H1 (cell line): ENCODE results near the gene ABCC11. TPM values are rescaled to one million over a fixed set of nuclear protein-coding genes. Genes with fewer than 3 reads are reported as not detected.

Experiments used
- CTCF ChIA-PET: fragments of 300-600 bp; sonication (Branson Sonifier 250); formaldehyde crosslinking; loops from one replicate; lab custom pipeline; 2021; ENCODE audit not compliant: partially characterized antibody; lab: Charles Lee
- POLR2A ChIA-PET: fragments of 300-600 bp; sonication (Branson Sonifier 250); formaldehyde crosslinking; loops from one replicate; lab custom pipeline; 2021; ENCODE audit warnings: inconsistent platforms; ENCODE audit not compliant: partially characterized antibody; lab: Charles Lee
- DNase-seq, 2 experiments: peaks; one replicate each; pipeline versions ENCODE4 v3.0.0 to v3.0.0-alpha.2; 2010 to 2022; ENCODE audit warnings: low spot score in 2 of 2, low read depth in 1 of 2, mixed read lengths in 1 of 2
- FAIRE-seq: peaks from 2 replicates; lab custom pipeline; 2011; peaks lifted over from hg19 to GRCh38; lab: Jason Lieb, UNC
- H2AFZ ChIP-seq: 2 replicates; pipeline ENCODE4 v1.8.1; 2012; ENCODE audit warnings: low read length, inconsistent platforms
- H2AK5ac ChIP-seq: 2 replicates; pipeline ENCODE4 v1.6.1; 2013; ENCODE audit warnings: low read depth, low read length
- H2BK120ac ChIP-seq: replicated peaks from 2 replicates; pipeline ENCODE3; 2013; ENCODE audit warnings: low read depth, low read length, inconsistent platforms
- H2BK12ac ChIP-seq: 2 replicates; pipeline ENCODE4 v1.6.1; 2013; ENCODE audit warnings: low read depth, low read length
- H2BK15ac ChIP-seq: 2 replicates; pipeline ENCODE4 v1.6.1; 2013; ENCODE audit warnings: low read length
- H2BK20ac ChIP-seq: 2 replicates; pipeline ENCODE4 v1.6.1; 2013; ENCODE audit warnings: low read length
- H2BK5ac ChIP-seq: 2 replicates; pipeline ENCODE4 v1.6.1; 2013; ENCODE audit warnings: low read depth, low read length
- H3K14ac ChIP-seq: 2 replicates; pipeline ENCODE4 v1.6.1; 2013; ENCODE audit warnings: inconsistent platforms; ENCODE audit not compliant: insufficient read length
- H3K18ac ChIP-seq: 2 replicates; pipeline ENCODE4 v1.6.1; 2013; ENCODE audit warnings: low read length; ENCODE audit errors: extremely low read depth
- H3K23ac ChIP-seq: 2 replicates; pipeline ENCODE4 v1.6.1; 2013; ENCODE audit warnings: inconsistent platforms; ENCODE audit not compliant: insufficient read length
- H3K23me2 ChIP-seq: 2 replicates; pipeline ENCODE4 v1.6.1; 2013; ENCODE audit warnings: low read depth, low read length
- H3K27ac ChIP-seq: 2 replicates; pipeline ENCODE4 v1.6.1; 2011; ENCODE audit warnings: low read depth, low read length, inconsistent platforms
- H3K27me3 ChIP-seq, 4 experiments: replicated peaks in 1 of 4; 1 replicate in 1 of 4; 2 replicates in 3 of 4; pipeline versions ENCODE4 v1.6.1 to v1.8.1; 2011 to 2013; ENCODE audit warnings: low read length in 3 of 4, mild to moderate bottlenecking in 3 of 4, inconsistent platforms in 2 of 4, mixed read lengths in 2 of 4, moderate library complexity in 1 of 4; ENCODE audit not compliant: control insufficient read depth in 3 of 4, insufficient read depth in 3 of 4; ENCODE audit errors: extremely low read depth in 1 of 4
- H3K36me3 ChIP-seq, 4 experiments: 2 replicates each; pipeline versions ENCODE4 v1.6.1 to v1.8.1; 2011 to 2013; ENCODE audit warnings: mild to moderate bottlenecking in 4 of 4, low read length in 3 of 4, moderate library complexity in 2 of 4, control low read depth in 1 of 4, inconsistent platforms in 1 of 4; ENCODE audit not compliant: insufficient read depth in 4 of 4, control insufficient read depth in 2 of 4
- H3K4ac ChIP-seq: replicated peaks from 2 replicates; pipeline ENCODE3; 2013; ENCODE audit warnings: low read length, low read depth, mixed read lengths, inconsistent platforms; ENCODE audit not compliant: insufficient read length
- H3K4me1 ChIP-seq, 4 experiments: replicated peaks in 1 of 4; 1 replicate in 1 of 4; 2 replicates in 3 of 4; pipeline versions ENCODE4 v1.6.1 to v1.8.1; 2011 to 2013; ENCODE audit warnings: low read length in 3 of 4, inconsistent platforms in 2 of 4, mixed read lengths in 1 of 4; ENCODE audit not compliant: insufficient read depth in 4 of 4, control insufficient read depth in 3 of 4
- H3K4me2 ChIP-seq, 2 experiments: 2 replicates each; pipeline versions ENCODE4 v1.6.1 to v1.8.1; 2011 to 2013; ENCODE audit warnings: low read depth in 2 of 2, low read length in 2 of 2, control low read depth in 1 of 2, inconsistent platforms in 1 of 2, mild to moderate bottlenecking in 1 of 2; ENCODE audit not compliant: insufficient read depth in 1 of 2
- H3K4me3 ChIP-seq, 4 experiments: fragments of 200-600, 300-600 bp in 1 of 4; sonication (generic), shearing (Covaris generic), sonication (Bioruptor Twin) in 1 of 4; 2 replicates each; pipeline versions ENCODE4 v1.5.1 to v1.8.1; 2011 to 2016; ENCODE audit warnings: low read length in 4 of 4, low read depth in 3 of 4, control low read depth in 2 of 4, inconsistent platforms in 2 of 4, mild to moderate bottlenecking in 2 of 4, mixed read lengths in 1 of 4, moderate library complexity in 1 of 4; ENCODE audit not compliant: insufficient read depth in 2 of 4; ENCODE audit errors: extremely low read depth in 1 of 4
- H3K56ac ChIP-seq: replicated peaks from 2 replicates; pipeline ENCODE3; 2013; ENCODE audit warnings: low read depth, mild to moderate bottlenecking, mixed read lengths, low read length, inconsistent platforms; ENCODE audit not compliant: insufficient read length
- H3K79me1 ChIP-seq: 2 replicates; pipeline ENCODE4 v1.6.1; 2013; ENCODE audit warnings: low read depth, low read length, control low read depth
- H3K79me2 ChIP-seq, 2 experiments: 2 replicates each; pipeline versions ENCODE4 v1.6.1 to v1.8.1; 2012 to 2013; ENCODE audit warnings: low read length in 2 of 2, mild to moderate bottlenecking in 2 of 2, inconsistent platforms in 1 of 2; ENCODE audit not compliant: insufficient read depth in 2 of 2, control insufficient read depth in 1 of 2
- H3K9ac ChIP-seq, 4 experiments: replicated peaks in 1 of 4; 1 replicate in 1 of 4; 2 replicates in 3 of 4; pipeline versions ENCODE4 v1.6.1 to v1.8.1; 2011 to 2013; ENCODE audit warnings: low read depth in 3 of 4, low read length in 3 of 4, control low read depth in 2 of 4, mild to moderate bottlenecking in 2 of 4, moderate library complexity in 2 of 4, inconsistent platforms in 1 of 4; ENCODE audit errors: extremely low read depth in 1 of 4
- H3K9me3 ChIP-seq, 2 experiments: 2 replicates each; pipeline versions ENCODE4 v1.6.1 to v1.8.1; 2012 to 2013; ENCODE audit warnings: mild to moderate bottlenecking in 2 of 2, moderate library complexity in 2 of 2, control low read depth in 1 of 2, inconsistent platforms in 1 of 2, low read depth in 1 of 2, low read length in 1 of 2, mixed read lengths in 1 of 2; ENCODE audit not compliant: insufficient read depth in 2 of 2
- H4K20me1 ChIP-seq, 2 experiments: replicated peaks in 1 of 2; 2 replicates each; pipeline versions ENCODE3 to v1.8.1; 2011 to 2013; ENCODE audit warnings: inconsistent platforms in 2 of 2, low read length in 2 of 2, mild to moderate bottlenecking in 1 of 2; ENCODE audit not compliant: insufficient read depth in 2 of 2, control insufficient read depth in 1 of 2
- H4K5ac ChIP-seq: 2 replicates; pipeline ENCODE4 v1.6.1; 2013; ENCODE audit warnings: low read length, low read depth, mixed read lengths, inconsistent platforms; ENCODE audit not compliant: insufficient read length
- H4K8ac ChIP-seq: 2 replicates; pipeline ENCODE4 v1.8.0; 2013; ENCODE audit warnings: mild to moderate bottlenecking, moderate library complexity, low read length, inconsistent platforms; ENCODE audit not compliant: insufficient read depth; ENCODE audit errors: extremely low read depth
- H4K91ac ChIP-seq: replicated peaks from 2 replicates; pipeline ENCODE3; 2013; ENCODE audit warnings: low read length, mixed read lengths, inconsistent platforms; ENCODE audit not compliant: insufficient read length
- SRF ChIP-seq: IDR thresholded peaks from 2 replicates; pipeline ENCODE4 v1.6.1; 2011; ENCODE audit warnings: mild to moderate bottlenecking, low read depth, low read length, moderate library complexity
- TCF12 ChIP-seq: IDR thresholded peaks from 2 replicates; pipeline ENCODE4 v1.6.1; 2011; ENCODE audit warnings: low read depth, mild to moderate bottlenecking, low read length
- WGBS, 2 experiments: shearing (Covaris generic) in 1 of 2; methylation state at CpG; one replicate each; pipeline versions ENCODE4 v1.1.6 to v1.1.7; 2013 to 2015; ENCODE audit warnings: low lambda C conversion rate in 2 of 2, mixed read lengths in 2 of 2, inconsistent platforms in 1 of 2, low coverage in 1 of 2, missing lambda C conversion rate in 1 of 2; ENCODE audit not compliant: insufficient replicate concordance in 2 of 2, insufficient coverage in 1 of 2, insufficient read length in 1 of 2; ENCODE audit errors: extremely low coverage in 1 of 2, missing lambda C conversion rate in 1 of 2; 5-methylcytosine and 5-hydroxymethylcytosine counted together
- polyA plus RNA-seq, 7 experiments: library from polyadenylated mRNA; depleted of rRNA in 3 of 7; stranded (reverse) in 5 of 7; unstranded in 2 of 7; fragments of >200 nt in 5 of 7; fragments of 200-250 nt in 2 of 7; gene quantifications; 1 replicate in 5 of 7; 2 replicates in 1 of 7; 4 replicates in 1 of 7; pipeline versions ENCODE4 v1.2.1 to v1.2.3, GENCODE V29; 2011 to 2013; ENCODE audit warnings: missing spikeins in 2 of 7, mixed read lengths in 2 of 7
- total RNA-seq: library from RNA; stranded (reverse); fragmentation: NEBNext Ultra II Directional; extraction: Animal tissue kit (Norgen Biotek cat#: 25700); gene quantifications from 2 replicates; pipeline ENCODE4 v1.2.1, GENCODE V29; 2021

Gene ABCC11
- total and polyA plus RNA-seq, 2 of the 8 experiments (the other 6 are each of a cell fraction or from before 2014, with no cell fraction given), result 0.06 TPM; not detected in 1

DNA sequence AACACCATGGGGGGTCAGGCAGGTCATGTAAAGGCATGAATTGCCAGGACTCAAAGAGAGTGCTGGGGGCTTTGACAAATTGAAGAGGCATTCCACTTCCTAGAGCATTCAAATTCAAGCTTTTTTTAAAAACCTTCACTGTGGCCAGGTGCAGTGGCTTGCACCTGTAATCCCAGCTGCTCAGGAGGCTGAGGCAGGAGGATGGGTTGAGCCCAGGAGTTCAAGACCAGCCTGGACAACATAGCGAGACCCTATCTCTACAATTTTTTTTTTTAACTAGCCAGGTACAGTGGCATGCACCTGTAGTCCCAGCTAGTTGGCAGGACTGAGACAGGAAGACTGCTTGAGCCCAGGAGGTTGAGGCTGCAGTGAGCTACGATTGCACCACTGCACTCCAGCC, 108.8 kb downstream of the ABCC11 start:
- H3K23me2 ChIP-seq, result no peaks in the 10 kb centered on the region
- H2BK15ac ChIP-seq, result no peak overlapping the region
- no peak overlapping the region for H4K5ac ChIP-seq
- no peaks in the 10 kb centered on the region for H3K9me3 ChIP-seq
- no peak overlapping the region for H2BK20ac ChIP-seq
- no peak overlapping the region for H3K56ac ChIP-seq
- ChIA-PET POLR2A (interaction anchor here (0.7 to 1.7 kb wide), 2 partner anchors 14 to 1007 kb away, joined by 3 read pairs; no protein-coding TSS in a partner anchor), CTCF (interaction anchor here (0.6 to 1.8 kb wide), 5 partner anchors 12 to 404 kb away, joined by 3 to 9 read pairs (median 4); no protein-coding TSS in a partner anchor)
- TF ChIP-seq TCF12 (0 out of 2 replicates have a peak, but pooled peaks have one; percentile 55), SRF (no peak)
- no peak overlapping the region for H3K18ac ChIP-seq
- no peak overlapping the region for H3K27ac ChIP-seq
- H3K27me3 ChIP-seq, result no peaks in the 10 kb centered on the region
- H4K8ac ChIP-seq, result no peak overlapping the region
- no peaks in the 10 kb centered on the region for H3K36me3 ChIP-seq
- no peak overlapping the region for H2BK12ac ChIP-seq
- no peak overlapping the region for H3K14ac ChIP-seq
- no peak overlapping the region for H2AK5ac ChIP-seq
- DNase-seq (no peak), FAIRE-seq (no peak)
- no peak overlapping the region for H3K23ac ChIP-seq
- H2BK120ac ChIP-seq, result no peak overlapping the region
- H4K20me1 ChIP-seq, result no peaks in the 10 kb centered on the region
- no peak overlapping the region for H4K91ac ChIP-seq
- 100% methylated on average over 2 of the region's 2 CpGs; no CpG with 5 or more reads in 1 of the 2 experiments for WGBS, 2 experiments
- H3K4me3 ChIP-seq, result no peak overlapping the region
- no peak overlapping the region for H2AFZ ChIP-seq
- no peak overlapping the region for H3K9ac ChIP-seq
- H2BK5ac ChIP-seq, result no peak overlapping the region
- no peaks in the 10 kb centered on the region for H3K79me1 ChIP-seq
- H3K4me2 ChIP-seq, result no peak overlapping the region
- no peaks in the 10 kb centered on the region for H3K79me2 ChIP-seq
- no peaks in the 10 kb centered on the region for H3K4me1 ChIP-seq
- H3K4ac ChIP-seq, result no peak overlapping the region
